Ovary (tissue), 9 donors: ENCODE results near the gene LIPH. TPM values are rescaled to one million over a fixed set of nuclear protein-coding genes. Genes with fewer than 3 reads are reported as not detected.

Experiments used
- DNase-seq, 5 donors: peaks; one replicate each; pipeline ENCODE4 v3.0.0-alpha.2; 2019 to 2020
- H3K27ac ChIP-seq, 2 donors: fragments of 200-600 bp; one replicate each; pipeline versions ENCODE4 v1.5.1 to v1.8.0; 2019 to 2022
- H3K27me3 ChIP-seq: fragments of 200-600 bp; one replicate; pipeline ENCODE4 v1.8.0; 2022
- H3K36me3 ChIP-seq: fragments of 200-600 bp; sonication (generic); one replicate; pipeline ENCODE4 v1.5.1; 2019
- H3K4me1 ChIP-seq: one replicate; pipeline ENCODE4 v1.8.1; 2013; ENCODE audit warnings: mild to moderate bottlenecking, moderate library complexity; ENCODE audit not compliant: insufficient read depth
- H3K4me3 ChIP-seq: fragments of 200-600 bp; sonication (generic); one replicate; pipeline ENCODE4 v1.5.1; 2017
- H3K9me3 ChIP-seq, 2 donors: fragments of 200-600 bp in 1 of 2; sonication (generic) in 1 of 2; one replicate each; pipeline versions ENCODE4 v1.5.1 to v1.8.1; 2013 to 2019; ENCODE audit warnings: mild to moderate bottlenecking in 1 of 2, moderate library complexity in 1 of 2
- CTCF ChIP-seq, 3 donors: fragments of 450-650 bp in 2 of 3; fragments of 200-600 bp in 1 of 3; IDR thresholded peaks; one replicate each; pipeline versions ENCODE4 v1.5.1 to v1.8.0; 2016 to 2022; ENCODE audit warnings: antibody characterized with exemption in 3 of 3, mild to moderate bottlenecking in 1 of 3
- EP300 ChIP-seq: sonication (generic); formaldehyde crosslinking; IDR thresholded peaks from one replicate; pipeline ENCODE4 v1.6.1; 2017; ENCODE audit warnings: antibody characterized with exemption
- POLR2A ChIP-seq: fragments of 450-650 bp; IDR thresholded peaks from one replicate; pipeline ENCODE4 v1.6.1; 2017; ENCODE audit warnings: antibody characterized with exemption, mild to moderate bottlenecking, moderate library complexity
- WGBS, 3 donors: extraction: QIAGEN DNeasy Blood & Tissue Kit in 1 of 3; methylation state at CpG; one replicate each; pipeline versions ENCODE4 v1.1.5 to v1.1.7; 2013 to 2017; 5-methylcytosine and 5-hydroxymethylcytosine counted together
- intact Hi-C, 4 donors: fragments of 100-400 bp; cut with DNase I; formaldehyde crosslinking; loops; one replicate each; pipeline versions ENCODE4 v1.11.0 to v1.15.1; 2022 to 2023
- polyA plus RNA-seq, 2 donors: library from polyadenylated mRNA; stranded (reverse); fragments of 200-250 nt in 1 of 2; fragments of 350-450 nt in 1 of 2; fragmentation: Illumina TruSeq in 1 of 2; extraction: RNeasy Lipid Tissue Mini Kit (QIAGEN cat#74804) in 1 of 2; gene quantifications; one replicate each; pipeline ENCODE4 v1.2.3, GENCODE V29; 2013 to 2014
- total RNA-seq, 7 donors: library from RNA; depleted of rRNA in 2 of 7; stranded (reverse); fragments of >200 nt in 2 of 7; fragmentation: NEBNext Ultra II Directional in 3 of 7; extraction: Animal tissue kit (Norgen Biotek cat#: 25700) in 3 of 7; gene quantifications; one replicate each; pipeline versions ENCODE4 v1.1.0 to v1.2.4, GENCODE V29; 2016 to 2023
- donor health status: DM: no; HTN: no; CAD: no; lungs with moderate emphysema.
- donor health status: DM: no; HTN: no; CAD: no.
- donor health status: Bipolar disorder and iron deficiency.
- donor health status: DM: yes; HTN: yes; CAD: no.
- donor health status: DM: no; HTN: no; CAD: no.
- donor health status: DM: yes; HTN: yes; CAD: no.

LIPH gene
- total and polyA plus RNA-seq, 9 donors = 0.12 to 12.1 (median 0.69) TPM; not detected in 2

GRCh38 chr3:185511711-185512110 lies 40.7 kb downstream of the LIPH start:
- TF ChIP-seq CTCF (IDR thresholded peaks at IDR 0.05) = no peak
- no peak for TF ChIP-seq POLR2A
- no peak for TF ChIP-seq EP300
- Histone ChIP-seq H3K27me3 (no peaks in the 10 kb centered on the region), H3K4me1 (no peaks in the 10 kb centered on the region), H3K9me3 (no peaks in the 10 kb centered on the region), H3K36me3 (no peaks in the 10 kb centered on the region), H3K27ac (no peak overlapping the region), H3K4me3 (no peak overlapping the region)
- 87 to 96% (median 91%) methylated on average over 4 of the region's 4 CpGs for WGBS, 3 donors
- DNase-seq = no peak
- intact Hi-C loops = no loop called here

GRCh38 chr3:185508335-185508991 lies 43.9 kb downstream of the LIPH start:
- intact Hi-C loops = no loop called here
- no peaks in the 10 kb centered on the region for H3K4me1 ChIP-seq
- TF ChIP-seq EP300 = no peak
- TF ChIP-seq POLR2A = no peak
- TF ChIP-seq CTCF (IDR thresholded peaks at IDR 0.05) = no peak
- H3K27ac ChIP-seq = no peak overlapping the region
- H3K9me3 ChIP-seq = no peaks in the 10 kb centered on the region
- H3K36me3 ChIP-seq = no peaks in the 10 kb centered on the region
- 62 to 75% (median 64%) methylated on average over 19 of the region's 19 CpGs for WGBS, 3 donors
- no peak for DNase-seq
- H3K27me3 ChIP-seq = no peaks in the 10 kb centered on the region
- no peak overlapping the region for H3K4me3 ChIP-seq

GRCh38 chr3:185507883-185508282 lies 44.5 kb downstream of the LIPH start:
- H3K27me3 ChIP-seq = no peaks in the 10 kb centered on the region
- no peaks in the 10 kb centered on the region for H3K36me3 ChIP-seq
- intact Hi-C loops = no loop called here
- no peaks in the 10 kb centered on the region for H3K9me3 ChIP-seq
- no peak for TF ChIP-seq EP300
- TF ChIP-seq CTCF (IDR thresholded peaks at IDR 0.05) = no peak
- no peak for TF ChIP-seq POLR2A
- DNase-seq = no peak
- 50 to 58% (median 53%) methylated on average over 6 of the region's 6 CpGs for WGBS, 3 donors
- H3K27ac ChIP-seq = no peak overlapping the region
- no peak overlapping the region for H3K4me3 ChIP-seq
- no peaks in the 10 kb centered on the region for H3K4me1 ChIP-seq

- Histone ChIP-seq H3K4me3 (no peak overlapping the region), H3K4me1 (no peaks in the 10 kb centered on the region), H3K27me3 (no peaks in the 10 kb centered on the region), H3K9me3 (no peaks in the 10 kb centered on the region), H3K36me3 (no peaks in the 10 kb centered on the region), H3K27ac (no peak overlapping the region)
- intact Hi-C loops = no loop called here
- no peak for TF ChIP-seq CTCF (IDR thresholded peaks at IDR 0.05)
- TF ChIP-seq POLR2A = no peak
- TF ChIP-seq EP300 = no peak
- WGBS, 3 donors = 78 to 80% (median 80%) methylated on average over 3 of the region's 3 CpGs
- DNase-seq = no peak
These were observed 47.8 kb downstream of the LIPH start for GRCh38 chr3:185504636-185505035.
